Activated naive CD8-positive, alpha-beta T cell treated with anti-CD3 and anti-CD28 coated beads, Interleukin-2, amount 50 U/mL, for 24 hours (primary cell): ENCODE data around the gene P3R3URF.
A peak's percentile ranks its signal among the peaks of the same experiment; 100 is the strongest.

Experiments used
- ATAC-seq: fragments of 150-1000 bp; cut with Tn5 transposase; one replicate; pipeline ENCODE4 v1.10.0; 2021
- DNase-seq: peaks from one replicate; pipeline ENCODE4 v3.0.0; 2021
- H3K27ac Mint-ChIP-seq: one replicate; pipeline ENCODE4 v1.8.0; 2021; ENCODE audit warnings: mild to moderate bottlenecking, mixed read lengths
- H3K27me3 Mint-ChIP-seq: one replicate; pipeline ENCODE4 v1.8.0; 2021; ENCODE audit warnings: mixed read lengths
- H3K36me3 Mint-ChIP-seq: one replicate; pipeline ENCODE4 v1.8.0; 2021; ENCODE audit warnings: low read depth, mixed read lengths
- H3K4me1 Mint-ChIP-seq: one replicate; pipeline ENCODE4 v1.8.0; 2021; ENCODE audit warnings: mixed read lengths
- H3K4me3 Mint-ChIP-seq: one replicate; pipeline ENCODE4 v1.8.0; 2021; ENCODE audit warnings: mild to moderate bottlenecking, moderate library complexity, mixed read lengths
- H3K9me3 Mint-ChIP-seq: one replicate; pipeline ENCODE4 v1.8.0; 2021; ENCODE audit warnings: mixed read lengths

Gene P3R3URF

DNA sequence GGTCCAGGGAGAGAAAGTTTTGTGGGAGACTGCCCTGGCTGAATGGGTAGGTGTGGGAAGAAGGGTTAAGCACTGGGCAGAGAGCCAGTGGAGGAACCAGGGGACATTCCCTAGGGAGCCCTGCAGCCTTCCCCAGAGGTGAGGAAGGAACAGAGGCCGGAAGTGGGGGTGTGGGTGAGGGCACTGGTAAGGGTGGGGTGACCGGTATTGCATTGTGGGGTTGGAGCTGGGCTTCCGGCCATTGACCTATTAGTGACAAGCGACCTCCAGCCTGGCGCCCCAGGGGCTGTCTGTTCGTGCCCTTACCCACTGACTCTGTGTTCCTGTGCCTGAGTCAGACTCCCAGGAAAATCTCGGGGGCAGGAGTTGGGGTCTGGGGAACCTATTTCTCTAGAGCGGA lies 4.9 kb downstream of the P3R3URF start:
- Mint-ChIP-seq H3K27me3 (peaks cover 2% of the 10 kb centered on the region), H3K9me3 (no peaks in the 10 kb centered on the region), H3K27ac (no peak overlapping the region), H3K4me1 (peaks cover 14% of the 10 kb centered on the region), H3K4me3 (no peak overlapping the region), H3K36me3 (no peaks in the 10 kb centered on the region)
- ATAC-seq = no peak
- no peak for DNase-seq

DNA sequence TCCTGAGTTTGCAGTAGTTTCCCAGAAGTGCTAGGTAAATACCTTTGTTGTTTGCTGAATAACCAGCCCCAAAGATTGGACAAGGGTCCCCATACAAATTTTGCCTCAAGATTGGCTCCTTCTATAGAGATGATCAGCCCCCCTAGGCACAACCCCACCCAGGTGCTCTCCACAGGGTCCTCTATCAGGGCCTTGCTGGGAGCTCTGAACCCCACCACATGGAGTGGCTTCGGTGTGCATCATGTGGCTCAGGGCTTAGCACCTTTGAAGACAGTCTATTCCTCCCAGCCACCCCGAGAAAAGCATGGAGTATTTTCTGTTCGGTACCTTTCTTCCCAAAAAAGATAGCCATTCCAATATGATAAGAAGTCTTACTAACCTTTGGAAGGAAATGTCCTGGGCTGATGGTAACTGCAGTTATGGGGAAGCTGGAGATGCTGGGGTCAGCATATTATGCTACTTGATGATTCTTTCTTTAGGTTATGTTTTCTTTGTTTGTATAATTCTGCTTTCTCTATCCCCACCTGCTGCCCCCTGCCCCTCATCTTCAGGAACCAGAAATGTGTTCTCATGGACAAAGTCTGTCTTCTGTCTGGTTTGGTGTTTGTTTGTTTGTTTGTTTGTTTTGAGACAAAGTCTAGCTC lies 6.4 kb downstream of the P3R3URF start:
- H3K4me3 Mint-ChIP-seq = no peak overlapping the region
- ATAC-seq = no peak
- peaks cover 17% of the 10 kb centered on the region for H3K4me1 Mint-ChIP-seq

DNA sequence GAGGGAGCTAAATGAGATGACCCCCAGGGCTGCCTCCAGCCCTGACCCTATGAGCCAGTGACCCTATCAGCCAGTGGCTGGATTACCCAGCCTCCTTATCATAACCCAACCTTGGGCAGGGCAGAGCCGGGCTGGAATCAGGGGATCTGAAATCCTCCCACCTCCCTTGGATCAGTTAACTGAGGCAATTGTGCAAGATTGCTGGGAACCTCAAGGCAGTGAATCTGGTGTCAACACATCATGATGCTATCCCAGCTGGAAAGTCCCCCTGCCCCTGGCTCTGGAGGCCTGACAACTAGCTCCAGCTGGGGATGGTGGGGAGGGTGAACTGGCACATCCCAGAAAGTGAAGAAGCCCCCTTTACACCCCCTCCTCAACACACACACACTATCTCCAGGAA lies 7.8 kb downstream of the P3R3URF start:
- H3K36me3 Mint-ChIP-seq = no peaks in the 10 kb centered on the region
- H3K4me3 Mint-ChIP-seq = no peak overlapping the region
- H3K4me1 Mint-ChIP-seq = peaks cover 17% of the 10 kb centered on the region
- H3K27me3 Mint-ChIP-seq = peaks cover 2% of the 10 kb centered on the region
- no peak for DNase-seq
- H3K9me3 Mint-ChIP-seq = no peaks in the 10 kb centered on the region
- no peak overlapping the region for H3K27ac Mint-ChIP-seq
- no peak for ATAC-seq

More for the DNA sequence above, 6.4 kb downstream of the P3R3URF start:
- H3K9me3 Mint-ChIP-seq = no peaks in the 10 kb centered on the region
- H3K27me3 Mint-ChIP-seq = peaks cover 2% of the 10 kb centered on the region
- H3K36me3 Mint-ChIP-seq = no peaks in the 10 kb centered on the region
- H3K27ac Mint-ChIP-seq = no peak overlapping the region
- DNase-seq = no peak

DNA sequence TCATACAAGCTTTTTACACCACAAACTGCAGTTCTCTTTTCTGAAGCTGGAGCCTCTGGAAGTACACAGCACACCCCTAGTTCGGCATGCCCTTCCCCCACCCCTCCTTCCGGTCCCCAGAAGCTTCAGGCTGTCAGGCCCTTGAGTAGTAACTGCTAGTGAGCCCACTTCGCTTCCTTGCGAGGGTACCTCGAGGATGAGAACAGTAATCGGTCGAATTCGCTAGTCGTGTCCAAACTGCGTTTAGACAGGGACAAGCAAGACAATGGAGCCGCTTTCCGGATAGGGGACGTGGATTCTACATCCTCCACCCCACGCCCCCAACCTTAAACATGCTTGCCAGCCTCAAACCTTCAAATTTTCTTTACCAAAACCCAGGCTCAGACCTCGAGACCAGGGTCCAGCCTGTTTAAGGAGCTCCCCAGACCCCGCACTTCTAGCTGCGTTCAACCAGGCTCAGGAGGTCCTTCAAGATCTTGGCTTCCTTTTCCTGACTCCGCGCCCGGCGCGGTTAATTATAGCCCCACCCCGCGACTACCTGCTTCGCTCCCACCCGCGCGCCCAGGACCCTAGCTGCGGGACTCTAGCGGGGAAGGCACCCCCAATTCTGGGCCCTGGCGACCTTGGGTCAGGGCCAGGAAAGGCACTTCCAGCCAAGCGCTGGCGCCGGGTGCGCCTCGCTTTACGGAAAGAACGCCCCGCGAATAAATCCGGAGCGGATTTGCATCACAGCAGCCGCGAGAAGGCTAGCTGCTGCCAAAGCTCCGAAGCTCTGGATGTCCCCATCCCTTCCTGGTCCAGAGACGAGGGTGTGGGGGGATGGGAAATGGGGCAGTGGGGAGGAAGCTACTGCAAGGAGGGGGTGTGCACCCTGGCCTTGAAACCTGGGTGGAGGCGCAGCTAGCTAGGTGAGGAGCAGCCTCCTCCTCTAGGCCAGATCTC lies 9.5 kb downstream of the P3R3URF start:
- peak; percentile 45 for DNase-seq

DNA sequence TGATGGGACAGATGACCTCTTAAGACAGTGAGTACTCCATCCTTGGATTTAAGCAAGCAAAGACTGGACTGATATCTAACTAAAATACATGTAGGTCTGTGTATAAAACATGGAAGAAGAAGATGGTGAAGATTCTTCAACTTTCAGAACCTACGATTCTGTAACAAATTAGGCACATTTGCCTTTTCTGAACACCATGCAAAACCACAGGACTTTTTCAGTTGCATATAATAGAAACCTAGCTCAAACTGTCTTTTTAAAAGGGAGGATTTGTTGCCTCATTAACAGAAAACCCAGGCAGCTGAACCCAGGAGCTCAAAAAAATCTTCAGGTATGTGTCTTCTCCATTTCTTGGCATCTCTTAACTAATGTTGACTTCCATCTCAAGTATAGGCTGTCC lies 16.1 kb downstream of the P3R3URF start:
- ATAC-seq = no peak
- DNase-seq = no peak
- Mint-ChIP-seq H3K4me1 (no peaks in the 10 kb centered on the region), H3K36me3 (no peaks in the 10 kb centered on the region), H3K27ac (no peak overlapping the region), H3K9me3 (no peaks in the 10 kb centered on the region), H3K4me3 (no peak overlapping the region), H3K27me3 (peaks cover 2% of the 10 kb centered on the region)

More for the DNA sequence above, 9.5 kb downstream of the P3R3URF start:
- ATAC-seq = peak; percentile 39
- H3K27me3 Mint-ChIP-seq = peaks cover 2% of the 10 kb centered on the region
- H3K9me3 Mint-ChIP-seq = no peaks in the 10 kb centered on the region
- H3K4me1 Mint-ChIP-seq = peaks cover 17% of the 10 kb centered on the region
- peak overlapping the region; percentile 44 for H3K27ac Mint-ChIP-seq
- no peaks in the 10 kb centered on the region for H3K36me3 Mint-ChIP-seq
- peak overlapping the region; percentile 76 for H3K4me3 Mint-ChIP-seq

DNA sequence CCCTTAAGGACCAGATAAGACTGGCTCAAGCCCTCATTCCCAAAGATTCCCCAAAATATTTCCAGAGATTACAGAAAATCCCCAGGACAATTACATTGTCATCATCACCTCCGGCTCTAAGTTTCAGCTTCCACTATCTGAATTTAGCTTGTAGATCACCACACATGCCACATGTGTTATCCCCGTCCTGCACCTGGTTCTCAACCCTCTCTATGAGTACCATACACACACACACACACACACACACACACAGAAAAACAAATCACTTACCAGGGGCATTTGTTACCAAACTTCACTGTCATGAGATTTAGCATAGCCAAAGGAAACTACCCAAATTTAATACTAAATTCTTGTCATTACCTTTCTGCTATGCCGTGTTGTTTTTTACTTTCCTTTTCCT lies 16.8 kb downstream of the P3R3URF start:
- DNase-seq (no peak), ATAC-seq (no peak)
- no peak overlapping the region for H3K27ac Mint-ChIP-seq
- H3K36me3 Mint-ChIP-seq = no peaks in the 10 kb centered on the region
- no peak overlapping the region for H3K4me3 Mint-ChIP-seq
- peaks cover 2% of the 10 kb centered on the region for H3K27me3 Mint-ChIP-seq
- no peaks in the 10 kb centered on the region for H3K4me1 Mint-ChIP-seq
- no peaks in the 10 kb centered on the region for H3K9me3 Mint-ChIP-seq

DNA sequence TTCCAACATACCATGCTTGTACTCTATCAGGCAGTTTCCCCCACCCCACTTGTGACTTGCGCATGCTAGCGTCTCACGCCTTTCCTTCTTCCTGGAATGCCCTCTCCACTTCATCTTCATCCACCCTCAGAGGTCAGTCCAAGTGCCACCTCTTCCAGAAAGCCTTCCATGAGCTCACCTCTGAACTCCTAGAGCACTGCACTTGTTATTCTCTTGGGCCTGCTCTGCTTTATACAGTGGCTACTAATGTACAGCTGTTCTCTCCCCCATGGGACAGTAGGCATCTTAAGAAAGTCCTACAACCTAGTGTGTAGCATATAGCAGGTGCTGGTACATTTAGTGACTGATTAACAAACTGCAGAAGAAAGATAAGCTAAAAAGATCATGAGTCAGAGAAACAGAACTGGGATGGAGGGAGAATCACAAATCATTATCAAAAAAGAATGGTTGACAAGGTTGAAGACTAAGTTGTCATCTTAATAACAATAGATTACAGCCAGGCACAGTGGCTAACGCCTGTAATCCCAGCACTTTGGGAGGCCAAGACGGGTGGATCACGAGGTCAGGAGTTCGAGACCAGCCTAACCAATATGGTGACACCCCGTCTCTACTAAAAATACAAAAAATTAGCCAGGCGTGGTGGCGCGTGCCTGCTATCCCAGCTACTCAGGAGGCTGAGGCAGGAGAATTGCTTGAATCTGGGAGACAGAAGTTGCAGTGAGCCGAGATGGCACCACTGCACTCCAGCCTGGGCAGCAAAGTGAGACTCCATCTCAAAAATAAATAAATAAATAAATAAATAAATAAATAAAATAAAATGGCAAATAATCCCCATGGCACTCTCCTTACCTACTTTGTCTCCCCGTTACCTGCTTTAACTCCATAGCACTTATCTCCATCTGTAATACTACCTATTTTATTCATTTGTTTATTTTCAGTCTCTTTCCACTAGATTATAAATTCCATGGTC lies 17.7 kb downstream of the P3R3URF start:
- Mint-ChIP-seq H3K9me3 (no peaks in the 10 kb centered on the region), H3K4me1 (no peaks in the 10 kb centered on the region), H3K4me3 (no peak overlapping the region), H3K36me3 (no peaks in the 10 kb centered on the region), H3K27ac (no peak overlapping the region), H3K27me3 (peaks cover 2% of the 10 kb centered on the region)
- ATAC-seq = no peak
- DNase-seq = no peak

DNA sequence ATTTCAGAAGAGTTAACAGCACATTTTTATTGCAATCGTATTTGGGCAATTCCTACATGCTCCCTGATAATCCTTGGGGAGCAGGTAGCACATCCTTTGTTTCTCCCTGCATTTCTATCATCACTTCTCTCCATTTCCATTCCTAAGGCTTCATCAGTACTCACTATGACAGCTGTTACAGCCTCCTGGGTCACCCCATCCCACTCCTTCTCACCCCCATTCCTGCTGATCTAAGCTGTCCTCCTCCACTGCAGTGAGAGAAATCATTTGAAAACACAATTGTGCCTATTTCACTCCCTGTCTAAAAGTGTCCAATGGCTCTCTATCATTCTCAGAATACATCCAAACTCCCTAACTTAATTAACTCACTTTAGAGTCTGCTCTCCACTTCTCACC lies 18.4 kb downstream of the P3R3URF start:
- Mint-ChIP-seq H3K27me3 (peaks cover 2% of the 10 kb centered on the region), H3K27ac (no peak overlapping the region), H3K4me3 (no peak overlapping the region), H3K9me3 (no peaks in the 10 kb centered on the region), H3K36me3 (no peaks in the 10 kb centered on the region), H3K4me1 (no peaks in the 10 kb centered on the region)
- ATAC-seq (no peak), DNase-seq (no peak)

DNA sequence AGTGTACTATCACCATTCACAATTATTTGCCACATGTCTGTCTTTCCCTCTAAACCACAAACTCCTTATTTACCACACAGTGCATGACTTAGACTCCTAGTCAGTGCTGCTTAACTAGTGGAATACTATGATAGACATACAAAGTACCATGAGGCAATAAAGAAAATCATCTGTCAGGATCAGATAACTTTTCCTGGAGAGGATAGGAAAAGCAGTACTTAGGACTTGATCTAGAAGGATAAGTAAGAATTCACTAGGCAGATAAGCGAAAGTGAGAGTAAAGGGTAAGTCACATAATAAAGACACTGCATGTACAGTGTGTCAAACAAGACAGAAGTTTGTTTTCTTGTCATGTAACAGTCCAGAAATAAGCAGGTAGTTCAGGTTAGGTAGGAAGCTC lies 22.6 kb downstream of the P3R3URF start:
- Mint-ChIP-seq H3K9me3 (no peaks in the 10 kb centered on the region), H3K27ac (no peak overlapping the region), H3K4me1 (no peaks in the 10 kb centered on the region), H3K4me3 (no peak overlapping the region), H3K36me3 (no peaks in the 10 kb centered on the region), H3K27me3 (no peaks in the 10 kb centered on the region)
- DNase-seq = no peak
- no peak for ATAC-seq

DNA sequence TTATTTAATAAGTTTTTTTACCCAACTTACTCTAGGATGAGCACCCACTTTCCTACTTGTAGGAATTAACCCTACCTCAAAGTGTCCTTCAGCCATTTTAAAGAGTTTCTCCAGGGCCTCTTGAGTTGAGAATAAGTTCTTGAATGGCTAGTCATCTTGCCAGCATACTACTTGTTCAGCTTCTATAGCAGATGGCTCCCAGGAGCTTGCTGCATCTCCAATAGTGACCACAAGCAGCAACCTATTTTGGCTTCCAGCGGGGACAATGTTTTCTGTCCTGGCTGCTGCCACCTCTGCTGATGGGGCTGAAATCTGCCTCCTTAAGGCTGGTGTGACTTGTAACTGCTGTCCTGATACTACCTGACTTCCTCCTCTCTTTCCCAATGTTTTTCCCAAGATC lies 23.1 kb downstream of the P3R3URF start:
- H3K9me3 Mint-ChIP-seq = no peaks in the 10 kb centered on the region
- H3K4me1 Mint-ChIP-seq = no peaks in the 10 kb centered on the region
- no peak overlapping the region for H3K4me3 Mint-ChIP-seq
- no peaks in the 10 kb centered on the region for H3K27me3 Mint-ChIP-seq
- ATAC-seq (no peak), DNase-seq (no peak)
- H3K36me3 Mint-ChIP-seq = no peaks in the 10 kb centered on the region
- no peak overlapping the region for H3K27ac Mint-ChIP-seq

DNA sequence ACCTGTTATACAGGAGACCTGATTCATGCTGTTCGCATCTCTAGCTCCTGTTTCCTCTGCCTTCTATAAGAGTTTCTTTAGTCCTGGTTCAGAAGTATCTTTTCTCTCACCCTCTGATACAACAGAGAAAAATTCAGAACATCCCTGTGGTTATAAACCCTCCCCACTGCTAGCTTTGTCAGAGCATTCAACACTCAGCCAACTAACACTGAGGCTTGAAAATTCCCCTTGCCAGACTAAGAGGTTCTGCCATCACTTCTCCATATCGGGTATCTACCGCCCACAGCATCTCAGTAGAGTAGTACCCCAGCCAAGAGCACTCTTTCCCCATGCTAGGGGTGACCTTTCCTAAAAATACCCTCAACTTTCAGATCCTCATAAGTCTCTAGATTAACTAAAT lies 24.3 kb downstream of the P3R3URF start:
- Mint-ChIP-seq H3K4me3 (no peak overlapping the region), H3K27ac (no peak overlapping the region), H3K4me1 (no peaks in the 10 kb centered on the region), H3K9me3 (no peaks in the 10 kb centered on the region), H3K27me3 (no peaks in the 10 kb centered on the region), H3K36me3 (no peaks in the 10 kb centered on the region)
- ATAC-seq = no peak
- no peak for DNase-seq

DNA sequence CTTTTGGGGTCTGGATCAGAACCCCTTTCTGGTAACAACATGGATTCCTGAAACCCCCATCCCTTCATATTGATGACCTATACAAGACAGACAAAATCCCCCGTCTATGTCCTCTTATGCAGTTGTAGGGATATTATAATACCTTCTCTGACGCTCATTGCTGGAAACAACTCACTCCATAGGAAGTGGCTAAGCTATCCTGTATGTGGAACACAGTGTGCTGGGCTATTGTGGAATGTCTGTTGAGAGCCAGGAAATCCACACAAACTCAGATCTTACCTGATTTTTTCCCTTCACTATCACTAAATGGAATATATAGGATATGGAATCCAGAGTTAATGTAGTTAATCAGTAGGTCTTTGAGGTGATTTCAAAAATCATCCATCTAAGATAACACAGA lies 26.2 kb downstream of the P3R3URF start:
- Mint-ChIP-seq H3K4me3 (no peak overlapping the region), H3K4me1 (no peaks in the 10 kb centered on the region), H3K27ac (no peak overlapping the region), H3K36me3 (no peaks in the 10 kb centered on the region), H3K27me3 (no peaks in the 10 kb centered on the region), H3K9me3 (no peaks in the 10 kb centered on the region)
- no peak for DNase-seq
- ATAC-seq = no peak

DNA sequence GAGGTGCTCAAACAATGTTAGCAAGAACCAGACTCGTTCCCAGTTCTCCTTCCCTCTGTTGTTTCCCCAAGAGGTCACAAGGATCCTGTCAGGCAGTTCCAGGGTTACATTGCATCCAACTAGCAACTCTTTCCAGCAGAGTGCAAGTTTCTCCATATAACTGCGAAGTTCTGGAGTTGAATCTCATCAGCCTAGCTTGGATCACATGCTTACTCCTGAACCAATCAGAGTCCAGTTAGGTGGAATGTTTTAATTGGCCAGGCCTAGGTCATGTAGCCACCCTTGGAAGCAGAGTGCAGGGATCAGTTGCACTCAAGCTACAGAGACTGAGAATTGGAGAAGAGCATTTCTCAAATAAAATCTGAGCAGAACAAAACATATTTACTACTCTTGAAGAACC lies 28.0 kb downstream of the P3R3URF start:
- Mint-ChIP-seq H3K27ac (no peak overlapping the region), H3K36me3 (no peaks in the 10 kb centered on the region), H3K4me1 (no peaks in the 10 kb centered on the region), H3K9me3 (no peaks in the 10 kb centered on the region), H3K27me3 (no peaks in the 10 kb centered on the region), H3K4me3 (no peak overlapping the region)
- no peak for DNase-seq
- ATAC-seq = no peak

DNA sequence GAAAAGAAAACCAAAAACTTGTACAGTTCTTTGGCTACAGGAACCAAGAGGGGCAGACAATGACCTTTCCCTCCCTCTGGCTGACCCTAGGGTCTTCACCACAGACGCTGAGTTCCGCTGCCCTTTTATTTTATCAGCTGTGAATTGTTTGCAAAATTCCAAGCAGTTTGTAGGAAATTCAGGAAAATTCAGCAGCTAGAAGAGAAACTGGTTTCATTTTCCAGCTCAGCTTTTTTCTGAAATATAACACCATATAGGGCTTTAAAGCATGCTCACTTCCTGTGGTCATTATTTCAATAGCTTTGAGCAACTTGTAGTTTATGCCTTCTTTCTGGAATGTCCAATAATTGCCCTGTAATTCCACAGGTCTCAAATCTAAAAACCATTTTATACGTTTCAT lies 38.4 kb downstream of the P3R3URF start:
- Mint-ChIP-seq H3K36me3 (no peaks in the 10 kb centered on the region), H3K4me1 (peaks cover 20% of the 10 kb centered on the region), H3K27ac (no peak overlapping the region), H3K9me3 (no peaks in the 10 kb centered on the region), H3K4me3 (no peak overlapping the region), H3K27me3 (peaks cover 29% of the 10 kb centered on the region)
- ATAC-seq (no peak), DNase-seq (no peak)
